ENCODE results near the gene CCR1. TPM values are rescaled to one million over a fixed set of nuclear protein-coding genes. Genes with fewer than 3 reads are reported as not detected.
A peak's percentile ranks its signal among the peaks of the same experiment; 100 is the strongest.
"Not testable (repeated sequence)": the region's sequence is repeated elsewhere in the genome, so short reads cannot be mapped to it uniquely, and the experiment has no call there.

Gene CCR1
- total RNA-seq, 1 donor, result under 0.01 TPM

DNA sequence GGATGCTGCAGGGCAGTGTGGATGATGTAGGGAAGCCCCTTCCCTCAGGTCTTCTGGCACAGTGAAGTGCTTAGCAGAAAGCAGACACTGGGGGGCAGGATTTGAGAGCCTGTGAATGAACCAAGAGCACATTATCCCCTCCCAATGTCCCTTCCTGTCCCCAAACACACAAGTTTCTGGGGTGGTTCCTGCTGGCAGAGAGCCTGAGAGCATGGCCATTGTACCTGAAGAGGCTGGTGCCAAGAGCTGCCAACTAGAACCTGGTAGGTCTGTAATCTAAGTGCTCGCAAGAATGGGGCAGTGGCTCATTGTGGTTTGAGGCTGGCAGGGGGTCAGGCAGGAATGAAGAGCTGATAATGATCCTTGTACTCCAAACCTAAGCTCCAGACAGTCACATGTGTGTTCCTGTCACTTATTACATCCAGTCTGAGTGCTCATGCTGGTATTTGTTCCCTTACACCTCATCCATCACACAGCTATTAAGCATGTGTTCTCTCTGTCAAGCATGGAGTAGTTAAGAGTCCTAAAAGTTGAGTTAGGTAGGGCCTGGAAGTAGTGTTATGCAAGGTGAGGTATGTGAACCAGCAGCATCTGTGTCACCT lies 6.7 kb upstream of the CCR1 start:
- H3K4me3 ChIP-seq (ENCODE audit: low read depth, low read length), result no peak overlapping the region
- TF ChIP-seq CTCF (IDR thresholded peaks at IDR 0.05; ENCODE audit: insufficient read depth, low read depth, low read length), result peak; percentile 40
- DNase-seq (ENCODE audit: low read depth), result no peak

- TF ChIP-seq CTCF (IDR thresholded peaks at IDR 0.05; ENCODE audit: insufficient read depth, low read depth, low read length), result no peak
- H3K4me3 ChIP-seq (ENCODE audit: low read depth, low read length), result no peak overlapping the region
- DNase-seq (ENCODE audit: low read depth), result peak; percentile 22
Measured at GRCh38 chr3:46213201-46213600, 5.1 kb upstream of the CCR1 start.

- DNase-seq (ENCODE audit: low read depth), result no peak
- no peak overlapping the region for H3K4me3 ChIP-seq (ENCODE audit: low read depth, low read length)
- TF ChIP-seq CTCF (IDR thresholded peaks at IDR 0.05; ENCODE audit: insufficient read depth, low read depth, low read length), result no peak
Measured at GRCh38 chr3:46212101-46212500, 4.0 kb upstream of the CCR1 start.

GRCh38 chr3:46209746-46210470 lies 1.8 kb upstream of the CCR1 start:
- no peak for DNase-seq (ENCODE audit: low read depth)
- no peak for TF ChIP-seq CTCF (IDR thresholded peaks at IDR 0.05; ENCODE audit: insufficient read depth, low read depth, low read length)
- no peak overlapping the region for H3K4me3 ChIP-seq (ENCODE audit: low read depth, low read length)

GRCh38 chr3:46209053-46209452 lies 940 bp upstream of the CCR1 start:
- no peak for DNase-seq (ENCODE audit: low read depth)
- TF ChIP-seq CTCF (IDR thresholded peaks at IDR 0.05; ENCODE audit: insufficient read depth, low read depth, low read length), result no peak
- H3K4me3 ChIP-seq (ENCODE audit: low read depth, low read length), result no peak overlapping the region

DNA sequence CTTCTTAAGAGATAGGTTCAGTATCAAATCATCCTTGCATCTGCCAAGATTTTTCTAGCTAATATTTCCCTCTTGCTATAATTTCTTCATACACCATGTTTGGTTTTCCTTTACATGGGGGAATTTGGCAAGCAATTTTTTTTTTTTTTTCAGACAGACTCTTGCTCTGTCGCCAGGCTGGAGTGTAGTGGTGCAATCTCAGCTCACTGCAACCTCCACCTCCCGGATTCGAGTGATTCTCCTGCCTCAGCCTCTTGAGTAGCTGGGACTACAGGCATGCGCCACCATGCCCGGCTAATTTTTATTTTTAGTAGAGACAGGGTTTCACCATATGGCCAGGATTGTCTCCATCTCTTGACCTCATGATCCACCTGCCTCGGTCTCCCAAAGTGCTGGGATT lies 599 bp downstream of the CCR1 start:
- H3K4me3 ChIP-seq (ENCODE audit: low read depth, low read length); DNase-seq (ENCODE audit: low read depth): not testable (repeated sequence)

- no peak for TF ChIP-seq CTCF (IDR thresholded peaks at IDR 0.05; ENCODE audit: insufficient read depth, low read depth, low read length)
- no peak overlapping the region for H3K4me3 ChIP-seq (ENCODE audit: low read depth, low read length)
- no peak for DNase-seq (ENCODE audit: low read depth)
Measured at GRCh38 chr3:46206282-46207015, 1.7 kb downstream of the CCR1 start.
